C4-2B (cell line): ENCODE data around the gene ZC3H10.

Source experiments
- ZFX ChIP-seq: fragments of 450-650 bp; IDR thresholded peaks from 2 replicates; pipeline ENCODE4 v1.6.1; 2017
- TF ChIP-seq, protein P1 (sequence below): fragments of 450-650 bp; conservative IDR thresholded peaks from 2 replicates; pipeline ENCODE4 v1.5.1; 2017; ENCODE audit warnings: mild to moderate bottlenecking

- TF ChIP-seq, protein P1, sequence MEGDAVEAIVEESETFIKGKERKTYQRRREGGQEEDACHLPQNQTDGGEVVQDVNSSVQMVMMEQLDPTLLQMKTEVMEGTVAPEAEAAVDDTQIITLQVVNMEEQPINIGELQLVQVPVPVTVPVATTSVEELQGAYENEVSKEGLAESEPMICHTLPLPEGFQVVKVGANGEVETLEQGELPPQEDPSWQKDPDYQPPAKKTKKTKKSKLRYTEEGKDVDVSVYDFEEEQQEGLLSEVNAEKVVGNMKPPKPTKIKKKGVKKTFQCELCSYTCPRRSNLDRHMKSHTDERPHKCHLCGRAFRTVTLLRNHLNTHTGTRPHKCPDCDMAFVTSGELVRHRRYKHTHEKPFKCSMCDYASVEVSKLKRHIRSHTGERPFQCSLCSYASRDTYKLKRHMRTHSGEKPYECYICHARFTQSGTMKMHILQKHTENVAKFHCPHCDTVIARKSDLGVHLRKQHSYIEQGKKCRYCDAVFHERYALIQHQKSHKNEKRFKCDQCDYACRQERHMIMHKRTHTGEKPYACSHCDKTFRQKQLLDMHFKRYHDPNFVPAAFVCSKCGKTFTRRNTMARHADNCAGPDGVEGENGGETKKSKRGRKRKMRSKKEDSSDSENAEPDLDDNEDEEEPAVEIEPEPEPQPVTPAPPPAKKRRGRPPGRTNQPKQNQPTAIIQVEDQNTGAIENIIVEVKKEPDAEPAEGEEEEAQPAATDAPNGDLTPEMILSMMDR, result no peak
- TF ChIP-seq ZFX, result no peak
These were observed 4.6 kb downstream of the ZC3H10 start for GRCh38 chr12:56122637-56123036.
